Tibial artery (tissue), 4 donors: ENCODE data around the gene SLC35E1.

ENCODE experiments used
- DNase-seq, 2 donors: peaks; one replicate each; pipeline ENCODE4 v3.0.0-alpha.2; 2019
- H3K27ac ChIP-seq, 2 donors: fragments of 200-600 bp; sonication (generic) in 1 of 2; 1 replicate in 1 of 2; 2 replicates in 1 of 2; pipeline ENCODE4 v1.5.1; 2018 to 2019; ENCODE audit warnings: mild to moderate bottlenecking in 1 of 2
- H3K27me3 ChIP-seq, 2 donors: fragments of 200-600 bp; sonication (generic) in 1 of 2; one replicate each; pipeline versions ENCODE4 v1.5.1 to v1.6.0; 2016 to 2019
- H3K36me3 ChIP-seq, 3 donors: fragments of 200-600 bp; sonication (generic) in 2 of 3; one replicate each; pipeline ENCODE4 v1.5.1; 2016 to 2019; ENCODE audit warnings: mild to moderate bottlenecking in 2 of 3
- H3K4me1 ChIP-seq, 4 donors: fragments of 200-600 bp; sonication (generic) in 2 of 4; 1 replicate in 3 of 4; 2 replicates in 1 of 4; pipeline ENCODE4 v1.5.1; 2016 to 2019
- H3K4me3 ChIP-seq, 2 donors: fragments of 200-600 bp; sonication (generic) in 1 of 2; 1 replicate in 1 of 2; 2 replicates in 1 of 2; pipeline ENCODE4 v1.5.1; 2018 to 2019; ENCODE audit warnings: mild to moderate bottlenecking in 2 of 2
- H3K9me3 ChIP-seq, 3 donors: fragments of 200-600 bp; sonication (generic) in 1 of 3; one replicate each; pipeline ENCODE4 v1.5.1; 2016 to 2019
- CTCF ChIP-seq, 2 experiments: fragments of 200-600 bp in 1 of 2; fragments of 450-650 bp in 1 of 2; IDR thresholded peaks; one replicate each; pipeline ENCODE4 v1.5.1; 2017 to 2019; ENCODE audit warnings: antibody characterized with exemption in 2 of 2, mild to moderate bottlenecking in 1 of 2, moderate library complexity in 1 of 2
- intact Hi-C: fragments of 100-400 bp; cut with DNase I; formaldehyde crosslinking; loops from one replicate; pipeline ENCODE4 v1.15.0; 2023; ENCODE audit warnings: low total_unique reads

SLC35E1 gene

GRCh38 chr19:16618248-16618647 lies 46.0 kb upstream of the SLC35E1 start:
- TF ChIP-seq CTCF (IDR thresholded peaks at IDR 0.05) = no peak
- DNase-seq = no peak
- H3K27me3 ChIP-seq = no peaks in the 10 kb centered on the region
- intact Hi-C loops = no loop called here
- H3K9me3 ChIP-seq = no peaks in the 10 kb centered on the region
- no peak overlapping the region for H3K4me3 ChIP-seq
- peaks cover 0 to 49% (median 28%) of the 10 kb centered on the region in 4 donors for H3K4me1 ChIP-seq
- no peak overlapping the region for H3K27ac ChIP-seq
- H3K36me3 ChIP-seq = no peaks in the 10 kb centered on the region

GRCh38 chr19:16615808-16616207 lies 43.6 kb upstream of the SLC35E1 start:
- TF ChIP-seq CTCF (IDR thresholded peaks at IDR 0.05) = no peak
- DNase-seq = no peak
- H3K9me3 ChIP-seq = no peaks in the 10 kb centered on the region
- intact Hi-C loops = no loop called here
- H3K27ac ChIP-seq = no peak overlapping the region
- H3K4me1 ChIP-seq = peaks cover 0 to 54% (median 27%) of the 10 kb centered on the region in 4 donors
- H3K27me3 ChIP-seq = no peaks in the 10 kb centered on the region
- H3K4me3 ChIP-seq = no peak overlapping the region
- H3K36me3 ChIP-seq = no peaks in the 10 kb centered on the region

- intact Hi-C loops = no loop called here
- peaks cover 0 to 50% (median 23%) of the 10 kb centered on the region in 4 donors for H3K4me1 ChIP-seq
Measured at GRCh38 chr19:16614941-16615340, 42.7 kb upstream of the SLC35E1 start.

GRCh38 chr19:16613841-16614240 lies 41.6 kb upstream of the SLC35E1 start:
- peaks cover 0 to 49% (median 12%) of the 10 kb centered on the region in 4 donors for H3K4me1 ChIP-seq
- H3K36me3 ChIP-seq = no peaks in the 10 kb centered on the region
- no peak for DNase-seq
- no peak overlapping the region for H3K27ac ChIP-seq
- H3K9me3 ChIP-seq = no peaks in the 10 kb centered on the region
- intact Hi-C loops = no loop called here
- no peaks in the 10 kb centered on the region for H3K27me3 ChIP-seq
- no peak overlapping the region for H3K4me3 ChIP-seq
- no peak for TF ChIP-seq CTCF (IDR thresholded peaks at IDR 0.05)

More at GRCh38 chr19:16614941-16615340, 42.7 kb upstream of the SLC35E1 start:
- Histone ChIP-seq H3K9me3 (no peaks in the 10 kb centered on the region), H3K27ac (no peak overlapping the region), H3K36me3 (no peaks in the 10 kb centered on the region), H3K27me3 (no peaks in the 10 kb centered on the region), H3K4me3 (no peak overlapping the region)
- no peak for DNase-seq
- TF ChIP-seq CTCF (IDR thresholded peaks at IDR 0.05) = no peak

GRCh38 chr19:16612636-16613035 lies 40.4 kb upstream of the SLC35E1 start:
- intact Hi-C loops = no loop called here
- TF ChIP-seq CTCF (IDR thresholded peaks at IDR 0.05) = no peak
- H3K27me3 ChIP-seq = no peaks in the 10 kb centered on the region
- H3K9me3 ChIP-seq = no peaks in the 10 kb centered on the region
- no peak for DNase-seq
- H3K4me1 ChIP-seq = peaks cover 0 to 59% (median 18%) of the 10 kb centered on the region in 4 donors
- no peaks in the 10 kb centered on the region for H3K36me3 ChIP-seq
- H3K4me3 ChIP-seq = no peak overlapping the region
- no peak overlapping the region for H3K27ac ChIP-seq

GRCh38 chr19:16611121-16611520 lies 38.9 kb upstream of the SLC35E1 start:
- Histone ChIP-seq H3K27me3 (no peaks in the 10 kb centered on the region), H3K27ac (no peak overlapping the region), H3K36me3 (no peaks in the 10 kb centered on the region), H3K4me3 (no peak overlapping the region), H3K9me3 (no peaks in the 10 kb centered on the region), H3K4me1 (peaks cover 0 to 67% (median 25%) of the 10 kb centered on the region in 4 donors)
- intact Hi-C loops = no loop called here
- no peak for DNase-seq
- TF ChIP-seq CTCF (IDR thresholded peaks at IDR 0.05) = no peak
